HG03039 (cell line): Measurements from ENCODE around the gene SIK1.
"Not testable (repeated sequence)": the region's sequence is repeated elsewhere in the genome, so short reads cannot be mapped to it uniquely, and the experiment has no call there.

Source experiments
- ATAC-seq: cut with Tn5 transposase; IDR thresholded peaks from one replicate; pipeline ENCODE4 v1.9.1; 2021; ENCODE audit warnings: mild to moderate bottlenecking, moderate library complexity; ENCODE audit not compliant: unreplicated experiment

SIK1 gene

GRCh38 chr21:43398000-43398399, 28.9 kb downstream of the SIK1 start:
- not testable (repeated sequence) for ATAC-seq

- not testable (repeated sequence) for ATAC-seq
Measured at GRCh38 chr21:43397439-43397808, 29.5 kb downstream of the SIK1 start.

- not testable (repeated sequence) for ATAC-seq
Measured at GRCh38 chr21:43396788-43397438, 30.0 kb downstream of the SIK1 start.

- not testable (repeated sequence) for ATAC-seq
Measured at GRCh38 chr21:43383351-43383750, 43.6 kb downstream of the SIK1 start.

GRCh38 chr21:43382902-43383301, 44.0 kb downstream of the SIK1 start:
- not testable (repeated sequence) for ATAC-seq

GRCh38 chr21:43380852-43381533, 45.9 kb downstream of the SIK1 start:
- ATAC-seq = not testable (repeated sequence)

- ATAC-seq = not testable (repeated sequence)
Measured at GRCh38 chr21:43380337-43380736, 46.6 kb downstream of the SIK1 start.

GRCh38 chr21:43379626-43380122, 47.3 kb downstream of the SIK1 start:
- ATAC-seq = not testable (repeated sequence)

- ATAC-seq = no peak
Measured at GRCh38 chr21:43376478-43376882, 50.5 kb downstream of the SIK1 start.

GRCh38 chr21:43375837-43376477, 51.0 kb downstream of the SIK1 start:
- no peak for ATAC-seq

- ATAC-seq = no peak
Measured at GRCh38 chr21:43375006-43375836, 51.7 kb downstream of the SIK1 start.

GRCh38 chr21:43374228-43374885, 52.6 kb downstream of the SIK1 start:
- ATAC-seq = no peak

GRCh38 chr21:43373362-43374227, 53.3 kb downstream of the SIK1 start:
- no peak for ATAC-seq

- no peak for ATAC-seq
Measured at GRCh38 chr21:43372663-43373361, 54.1 kb downstream of the SIK1 start.

- no peak for ATAC-seq
Measured at GRCh38 chr21:43371786-43372185, 55.1 kb downstream of the SIK1 start.

GRCh38 chr21:43370888-43371570, 55.9 kb downstream of the SIK1 start:
- ATAC-seq = no peak

- ATAC-seq = no peak
Measured at GRCh38 chr21:43370091-43370658, 56.8 kb downstream of the SIK1 start.

- no peak for ATAC-seq
Measured at GRCh38 chr21:43369596-43370090, 57.3 kb downstream of the SIK1 start.
